Breast epithelium (tissue), 4 donors: Measurements from ENCODE around the gene MAFB. TPM values are rescaled to one million over a fixed set of nuclear protein-coding genes. Genes with fewer than 3 reads are reported as not detected.

Experiments
- DNase-seq, 2 donors: peaks; one replicate each; pipeline ENCODE4 v3.0.0-alpha.2; 2019; ENCODE audit warnings: low spot score in 2 of 2
- H3K27ac ChIP-seq, 2 donors: fragments of 200-600 bp; sonication (generic) in 1 of 2; one replicate each; pipeline ENCODE4 v1.5.1; 2016 to 2019; ENCODE audit warnings: mild to moderate bottlenecking in 1 of 2
- H3K27me3 ChIP-seq, 2 donors: fragments of 200-600 bp; sonication (generic) in 1 of 2; one replicate each; pipeline versions ENCODE4 v1.5.1 to v1.6.0; 2017 to 2019; ENCODE audit warnings: control low read depth in 1 of 2, mild to moderate bottlenecking in 1 of 2
- H3K36me3 ChIP-seq: fragments of 200-600 bp; one replicate; pipeline ENCODE4 v1.5.1; 2019
- H3K4me1 ChIP-seq, 2 donors: fragments of 200-600 bp; sonication (generic); one replicate each; pipeline ENCODE4 v1.5.1; 2016 to 2019; ENCODE audit warnings: control low read depth in 1 of 2
- H3K4me3 ChIP-seq, 3 donors: fragments of 200-600 bp; sonication (generic); 1 replicate in 2 of 3; 2 replicates in 1 of 3; pipeline ENCODE4 v1.5.1; 2016 to 2019; ENCODE audit warnings: mild to moderate bottlenecking in 3 of 3, moderate library complexity in 2 of 3
- H3K9me3 ChIP-seq, 2 donors: fragments of 200-600 bp; sonication (generic) in 1 of 2; one replicate each; pipeline ENCODE4 v1.5.1; 2016 to 2019; ENCODE audit warnings: control low read depth in 1 of 2
- POLR2A ChIP-seq: fragments of 450-650 bp; IDR thresholded peaks from one replicate; pipeline ENCODE4 v1.6.1; 2016; ENCODE audit warnings: antibody characterized with exemption, mild to moderate bottlenecking, moderate library complexity
- POLR2AphosphoS5 ChIP-seq, 3 donors: sonication (generic); formaldehyde crosslinking; IDR thresholded peaks; one replicate each; pipeline ENCODE4 v1.6.1; 2017; ENCODE audit warnings: antibody characterized with exemption in 3 of 3
- intact Hi-C: fragments of 100-400 bp; cut with DNase I; formaldehyde crosslinking; loops from one replicate; pipeline ENCODE4 v1.15.1; 2023; ENCODE audit warnings: low total_unique reads
- total RNA-seq, 3 donors: library from RNA; depleted of rRNA; stranded (reverse); fragments of >200 nt; gene quantifications; one replicate each; pipeline ENCODE4 v1.1.0, GENCODE V29; 2016
- TF ChIP-seq, protein P1 (sequence below), 3 donors: fragments of 450-650 bp; IDR thresholded peaks; one replicate each; pipeline ENCODE4 v1.5.1; 2016 to 2017; ENCODE audit warnings: antibody characterized with exemption in 3 of 3, mild to moderate bottlenecking in 3 of 3, moderate library complexity in 3 of 3

Gene MAFB
- total RNA-seq, 3 donors from 2014 or later = 39.0 to 148 (median 43.9) TPM

DNA sequence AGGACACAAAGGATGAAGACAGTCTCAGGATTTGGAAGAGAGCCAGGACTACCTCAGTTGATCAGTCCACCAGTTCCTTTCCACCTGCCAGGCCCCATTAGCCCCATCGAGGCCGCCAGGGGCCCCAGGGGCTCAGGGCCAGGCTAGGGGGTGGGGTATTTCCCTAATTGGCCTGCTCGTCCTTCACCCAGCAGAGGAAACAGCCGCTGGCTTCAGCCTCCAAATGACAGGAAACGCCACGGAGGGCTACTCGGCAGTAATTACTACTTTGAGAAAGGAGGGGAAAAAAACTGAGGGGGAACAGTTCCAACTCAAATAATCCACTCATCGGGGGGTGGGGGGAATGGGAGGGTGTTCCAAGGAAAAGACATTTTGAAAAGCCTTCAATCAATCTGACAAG, 42.7 kb downstream of the MAFB start:
- DNase-seq = no peak
- no peak overlapping the region for H3K27ac ChIP-seq
- no peak overlapping the region for H3K4me3 ChIP-seq
- H3K9me3 ChIP-seq = no peaks in the 10 kb centered on the region
- H3K27me3 ChIP-seq = no peaks in the 10 kb centered on the region
- H3K36me3 ChIP-seq = no peaks in the 10 kb centered on the region
- TF ChIP-seq POLR2AphosphoS5 (IDR thresholded peaks at IDR 0.05) (no peak), POLR2A (no peak)
- TF ChIP-seq, protein P1, sequence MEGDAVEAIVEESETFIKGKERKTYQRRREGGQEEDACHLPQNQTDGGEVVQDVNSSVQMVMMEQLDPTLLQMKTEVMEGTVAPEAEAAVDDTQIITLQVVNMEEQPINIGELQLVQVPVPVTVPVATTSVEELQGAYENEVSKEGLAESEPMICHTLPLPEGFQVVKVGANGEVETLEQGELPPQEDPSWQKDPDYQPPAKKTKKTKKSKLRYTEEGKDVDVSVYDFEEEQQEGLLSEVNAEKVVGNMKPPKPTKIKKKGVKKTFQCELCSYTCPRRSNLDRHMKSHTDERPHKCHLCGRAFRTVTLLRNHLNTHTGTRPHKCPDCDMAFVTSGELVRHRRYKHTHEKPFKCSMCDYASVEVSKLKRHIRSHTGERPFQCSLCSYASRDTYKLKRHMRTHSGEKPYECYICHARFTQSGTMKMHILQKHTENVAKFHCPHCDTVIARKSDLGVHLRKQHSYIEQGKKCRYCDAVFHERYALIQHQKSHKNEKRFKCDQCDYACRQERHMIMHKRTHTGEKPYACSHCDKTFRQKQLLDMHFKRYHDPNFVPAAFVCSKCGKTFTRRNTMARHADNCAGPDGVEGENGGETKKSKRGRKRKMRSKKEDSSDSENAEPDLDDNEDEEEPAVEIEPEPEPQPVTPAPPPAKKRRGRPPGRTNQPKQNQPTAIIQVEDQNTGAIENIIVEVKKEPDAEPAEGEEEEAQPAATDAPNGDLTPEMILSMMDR (IDR thresholded peaks at IDR 0.05) = no peak
- intact Hi-C loops = no loop called here
- H3K4me1 ChIP-seq = peaks cover 0 to 8% of the 10 kb centered on the region in 2 donors

DNA sequence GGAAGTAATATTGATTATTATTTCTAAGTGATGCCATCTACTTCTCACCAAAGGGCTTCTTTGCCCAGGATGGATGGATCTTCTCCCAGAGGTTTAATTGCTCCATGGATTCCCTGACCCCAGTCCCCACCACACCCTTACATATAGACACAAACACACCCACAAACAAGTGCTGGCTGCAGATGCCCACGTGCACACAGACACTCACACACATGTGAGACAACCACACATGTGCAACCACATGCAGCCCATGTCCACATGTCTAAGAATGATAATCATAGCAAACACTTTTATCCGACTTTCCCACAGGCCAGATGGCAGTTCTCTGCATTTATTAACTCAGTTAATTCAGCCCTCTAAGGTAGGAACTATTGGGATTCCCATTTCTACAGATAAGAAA, 44.2 kb downstream of the MAFB start:
- DNase-seq = no peak
- Histone ChIP-seq H3K27ac (no peak overlapping the region), H3K9me3 (no peaks in the 10 kb centered on the region), H3K36me3 (no peaks in the 10 kb centered on the region), H3K4me1 (peaks cover 0 to 4% of the 10 kb centered on the region in 2 donors), H3K27me3 (no peaks in the 10 kb centered on the region), H3K4me3 (no peak overlapping the region)
- intact Hi-C loops = no loop called here
- TF ChIP-seq, protein P1 (IDR thresholded peaks at IDR 0.05) = no peak
- TF ChIP-seq POLR2A (no peak), POLR2AphosphoS5 (IDR thresholded peaks at IDR 0.05) (no peak)

DNA sequence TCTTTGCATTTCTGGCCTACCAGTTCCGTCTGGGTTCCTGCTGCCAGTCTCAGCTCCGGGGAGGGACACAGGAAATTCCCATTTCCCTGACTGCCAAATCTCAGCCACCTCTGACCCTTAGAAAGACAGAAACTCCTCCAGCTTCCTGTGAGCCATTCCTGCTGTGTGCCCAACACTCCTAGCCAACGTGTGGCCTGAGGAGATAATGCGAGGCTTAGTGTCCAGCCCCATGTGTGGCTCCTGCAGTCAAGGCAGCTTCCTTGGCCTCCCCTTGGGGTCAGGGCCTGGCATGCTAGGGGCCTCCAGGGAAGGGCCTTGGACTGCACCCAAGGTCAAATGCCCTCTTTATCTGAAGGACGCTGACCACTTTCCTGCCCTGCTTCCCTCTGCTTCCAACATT, 45.1 kb downstream of the MAFB start:
- intact Hi-C loops = no loop called here

DNA sequence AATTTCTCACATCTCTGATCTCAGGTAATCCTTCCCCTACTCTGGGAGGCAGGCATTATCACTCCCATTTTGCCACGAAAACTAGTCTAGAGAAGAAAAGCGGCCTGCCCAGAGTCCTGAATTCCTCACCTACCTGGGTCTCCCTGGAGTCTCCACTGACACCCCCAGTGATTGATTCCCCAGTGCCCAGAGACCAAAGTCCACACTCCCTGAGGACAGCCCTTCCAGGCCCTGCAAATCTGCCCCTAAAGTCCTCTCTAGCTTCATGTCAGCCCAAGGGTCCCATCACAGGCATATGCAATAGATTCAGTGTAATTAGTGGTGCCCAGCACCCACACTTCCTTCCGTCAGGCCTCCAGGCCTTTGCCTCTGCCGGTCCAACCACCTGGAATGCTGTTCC, 47.2 kb downstream of the MAFB start:
- DNase-seq = no peak
- H3K36me3 ChIP-seq = no peaks in the 10 kb centered on the region
- intact Hi-C loops = no loop called here
- no peaks in the 10 kb centered on the region for H3K9me3 ChIP-seq
- no peaks in the 10 kb centered on the region for H3K4me1 ChIP-seq
- no peak overlapping the region for H3K27ac ChIP-seq
- H3K27me3 ChIP-seq = no peaks in the 10 kb centered on the region
- TF ChIP-seq POLR2AphosphoS5 (IDR thresholded peaks at IDR 0.05) (no peak), POLR2A (no peak)
- TF ChIP-seq, protein P1 (IDR thresholded peaks at IDR 0.05) = no peak
- H3K4me3 ChIP-seq = no peak overlapping the region

More for the DNA sequence above, 45.1 kb downstream of the MAFB start:
- Histone ChIP-seq H3K27ac (no peak overlapping the region), H3K9me3 (no peaks in the 10 kb centered on the region), H3K36me3 (no peaks in the 10 kb centered on the region), H3K4me3 (no peak overlapping the region), H3K4me1 (peaks cover 0 to 4% of the 10 kb centered on the region in 2 donors), H3K27me3 (no peaks in the 10 kb centered on the region)
- DNase-seq = no peak
- TF ChIP-seq, protein P1 (IDR thresholded peaks at IDR 0.05) = no peak
- TF ChIP-seq POLR2A = no peak
- no peak for TF ChIP-seq POLR2AphosphoS5 (IDR thresholded peaks at IDR 0.05)

DNA sequence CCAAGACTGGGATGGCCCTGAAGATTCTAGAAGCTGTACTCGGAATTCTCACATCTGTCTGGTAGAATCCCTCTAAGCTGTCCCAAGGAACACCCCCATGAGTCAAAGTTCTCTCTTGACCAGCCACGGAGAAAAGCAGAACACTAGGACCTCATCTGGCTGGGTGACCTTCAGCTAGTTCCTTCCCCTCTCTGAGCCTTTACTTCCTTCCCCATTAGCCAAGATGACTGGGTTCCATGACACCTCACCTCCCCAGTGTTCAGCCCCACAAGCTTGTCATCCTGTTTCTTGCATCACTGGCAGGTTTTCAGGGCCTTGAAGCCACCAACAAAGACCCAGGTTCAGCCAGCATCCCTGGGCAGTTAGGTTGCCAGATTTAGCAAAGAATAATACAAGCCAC, 47.8 kb downstream of the MAFB start:
- TF ChIP-seq, protein P1 (IDR thresholded peaks at IDR 0.05) = no peak
- no peak for TF ChIP-seq POLR2A
- TF ChIP-seq POLR2AphosphoS5 (IDR thresholded peaks at IDR 0.05) = no peak
- Histone ChIP-seq H3K9me3 (no peaks in the 10 kb centered on the region), H3K4me3 (no peak overlapping the region), H3K36me3 (no peaks in the 10 kb centered on the region), H3K27me3 (no peaks in the 10 kb centered on the region), H3K4me1 (no peaks in the 10 kb centered on the region), H3K27ac (no peak overlapping the region)
- intact Hi-C loops = no loop called here
- no peak for DNase-seq
